Esophagus (tissue), 2 donors: ENCODE measurements around the gene RYR1. TPM values are rescaled to one million over a fixed set of nuclear protein-coding genes. Genes with fewer than 3 reads are reported as not detected.

Experiments
- H3K27ac ChIP-seq, 2 donors: one replicate each; pipeline ENCODE4 v1.5.1; 2013; ENCODE audit warnings: low read depth in 2 of 2, mild to moderate bottlenecking in 2 of 2, inconsistent platforms in 1 of 2, low read length in 1 of 2, moderate library complexity in 1 of 2
- H3K27me3 ChIP-seq, 2 donors: one replicate each; pipeline ENCODE4 v1.6.1; 2013; ENCODE audit warnings: low read length in 2 of 2, control low read depth in 1 of 2, mild to moderate bottlenecking in 1 of 2; ENCODE audit not compliant: insufficient read depth in 2 of 2, control insufficient read depth in 1 of 2
- H3K36me3 ChIP-seq, 2 donors: one replicate each; pipeline ENCODE4 v1.6.1; 2013; ENCODE audit warnings: low read length in 1 of 2; ENCODE audit not compliant: control insufficient read depth in 2 of 2, insufficient read depth in 2 of 2
- H3K4me1 ChIP-seq, 2 donors: one replicate each; pipeline ENCODE4 v1.6.1; 2013; ENCODE audit warnings: low read length in 1 of 2; ENCODE audit not compliant: control insufficient read depth in 2 of 2, insufficient read depth in 2 of 2
- H3K4me3 ChIP-seq, 2 donors: one replicate each; pipeline ENCODE4 v1.5.1; 2013; ENCODE audit warnings: low read length in 2 of 2, mild to moderate bottlenecking in 2 of 2, low read depth in 1 of 2, moderate library complexity in 1 of 2
- H3K9me3 ChIP-seq, 2 donors: one replicate each; pipeline ENCODE4 v1.6.1; 2013; ENCODE audit warnings: mild to moderate bottlenecking in 2 of 2, low read depth in 1 of 2, low read length in 1 of 2, moderate library complexity in 1 of 2; ENCODE audit not compliant: control insufficient read depth in 2 of 2, insufficient read depth in 1 of 2
- WGBS, 2 donors: extraction: QIAGEN DNeasy Blood & Tissue Kit; methylation state at CpG; one replicate each; pipeline ENCODE4 v1.1.7; 2013; 5-methylcytosine and 5-hydroxymethylcytosine counted together
- polyA plus RNA-seq, 2 donors: library from polyadenylated mRNA; stranded (reverse); fragments of 200-250 nt; gene quantifications; one replicate each; pipeline ENCODE4 v1.2.3, GENCODE V29; 2013
- donor health status: healthy with polysubstance abuse.
- donor health status: Bipolar disorder and iron deficiency.

The RYR1 gene
- polyA plus RNA-seq, 2 donors: 8.0 to 8.7 TPM

GRCh38 chr19:38524994-38525634 lies 91.6 kb downstream of the RYR1 start:
- WGBS, 2 donors: 94 to 95% methylated on average over 18 to 22 of the region's 22 CpGs
- Histone ChIP-seq H3K27ac (no peak overlapping the region), H3K4me1 (no peaks in the 10 kb centered on the region), H3K4me3 (no peak overlapping the region), H3K27me3 (no peaks in the 10 kb centered on the region), H3K36me3 (no peaks in the 10 kb centered on the region), H3K9me3 (no peaks in the 10 kb centered on the region)

GRCh38 chr19:38526430-38526829 lies 92.9 kb downstream of the RYR1 start:
- no peak overlapping the region for H3K4me3 ChIP-seq
- H3K9me3 ChIP-seq: no peaks in the 10 kb centered on the region
- H3K27ac ChIP-seq: no peak overlapping the region
- H3K36me3 ChIP-seq: no peaks in the 10 kb centered on the region
- 88 to 90% methylated on average over 7 of the region's 7 CpGs for WGBS, 2 donors
- no peaks in the 10 kb centered on the region for H3K27me3 ChIP-seq
- H3K4me1 ChIP-seq: no peaks in the 10 kb centered on the region

GRCh38 chr19:38527466-38528136 lies 94.1 kb downstream of the RYR1 start:
- Histone ChIP-seq H3K36me3 (no peaks in the 10 kb centered on the region), H3K4me3 (no peak overlapping the region), H3K27me3 (no peaks in the 10 kb centered on the region), H3K27ac (no peak overlapping the region), H3K9me3 (no peaks in the 10 kb centered on the region), H3K4me1 (no peaks in the 10 kb centered on the region)
- WGBS, 2 donors: 65 to 68% methylated on average over 32 of the region's 32 CpGs

DNA sequence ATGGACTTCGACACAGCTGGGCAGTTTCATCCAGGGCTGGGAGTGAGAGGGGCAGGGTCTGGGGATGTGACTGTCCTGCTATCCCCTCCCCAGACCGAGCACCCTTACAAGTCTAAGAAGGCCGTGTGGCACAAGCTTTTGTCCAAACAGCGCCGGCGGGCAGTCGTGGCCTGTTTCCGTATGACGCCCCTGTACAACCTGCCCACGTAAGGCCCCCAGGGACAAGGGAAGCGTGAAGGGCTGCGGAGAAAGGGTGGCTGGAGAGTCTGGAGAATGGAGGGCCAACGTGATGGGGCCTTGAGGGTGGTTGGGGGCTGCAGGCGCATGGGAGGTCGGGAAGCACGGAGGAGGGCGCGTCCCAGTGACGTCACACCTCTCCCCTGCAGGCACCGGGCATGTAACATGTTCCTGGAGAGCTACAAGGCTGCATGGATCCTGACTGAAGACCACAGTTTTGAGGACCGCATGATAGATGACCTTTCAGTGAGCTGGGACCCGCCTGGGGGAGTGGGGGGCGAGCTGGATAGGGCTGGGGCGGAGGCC lies 94.8 kb downstream of the RYR1 start:
- no peak overlapping the region for H3K4me3 ChIP-seq
- 74 to 76% methylated on average over 24 of the region's 24 CpGs for WGBS, 2 donors
- no peaks in the 10 kb centered on the region for H3K9me3 ChIP-seq
- no peaks in the 10 kb centered on the region for H3K4me1 ChIP-seq
- H3K27me3 ChIP-seq: no peaks in the 10 kb centered on the region
- no peaks in the 10 kb centered on the region for H3K36me3 ChIP-seq
- H3K27ac ChIP-seq: no peak overlapping the region

GRCh38 chr19:38528931-38529330 lies 95.4 kb downstream of the RYR1 start:
- no peaks in the 10 kb centered on the region for H3K27me3 ChIP-seq
- no peaks in the 10 kb centered on the region for H3K9me3 ChIP-seq
- H3K27ac ChIP-seq: no peak overlapping the region
- no peaks in the 10 kb centered on the region for H3K4me1 ChIP-seq
- H3K36me3 ChIP-seq: no peaks in the 10 kb centered on the region
- no peak overlapping the region for H3K4me3 ChIP-seq
- WGBS, 2 donors: 84 to 88% methylated on average over 5 to 6 of the region's 6 CpGs

DNA sequence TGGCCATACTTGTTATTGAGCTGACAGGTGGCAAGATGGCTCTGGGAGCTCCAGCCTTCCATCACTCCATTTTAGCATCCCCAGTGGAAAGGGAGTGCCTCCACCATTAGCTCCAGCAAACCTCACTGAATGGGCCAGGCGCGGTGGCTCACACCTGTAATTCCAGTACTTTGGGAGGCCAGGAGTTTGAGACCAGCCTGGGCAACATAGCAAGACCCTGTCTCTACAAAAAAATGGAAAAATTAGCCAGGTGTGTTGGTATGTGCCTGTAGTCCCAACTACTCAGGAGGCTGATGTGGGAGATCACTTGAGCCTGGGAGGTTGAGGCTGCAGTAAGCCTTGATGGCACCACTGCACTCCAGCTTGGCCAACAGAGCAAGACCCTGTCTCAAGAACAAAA lies 98.0 kb downstream of the RYR1 start:
- peaks cover 0 to 11% of the 10 kb centered on the region in 2 donors for H3K9me3 ChIP-seq
- H3K4me3 ChIP-seq: no peak overlapping the region
- no peaks in the 10 kb centered on the region for H3K4me1 ChIP-seq
- H3K36me3 ChIP-seq: no peaks in the 10 kb centered on the region
- no peak overlapping the region for H3K27ac ChIP-seq
- H3K27me3 ChIP-seq: no peaks in the 10 kb centered on the region
- 98% methylated on average over 2 of the region's 2 CpGs for whole genome bisulfite sequencing, 2 donors

- H3K27ac ChIP-seq: no peak overlapping the region
- H3K36me3 ChIP-seq: no peaks in the 10 kb centered on the region
- H3K4me1 ChIP-seq: no peaks in the 10 kb centered on the region
- H3K9me3 ChIP-seq: peaks cover 0 to 11% of the 10 kb centered on the region in 2 donors
- H3K27me3 ChIP-seq: no peaks in the 10 kb centered on the region
- no peak overlapping the region for H3K4me3 ChIP-seq
- 72 to 80% methylated on average over 3 of the region's 3 CpGs for WGBS, 2 donors
Observed at GRCh38 chr19:38532939-38533338, 99.4 kb downstream of the RYR1 start.

GRCh38 chr19:38534574-38534973 lies 101.1 kb downstream of the RYR1 start:
- Histone ChIP-seq H3K27me3 (no peaks in the 10 kb centered on the region), H3K27ac (no peak overlapping the region), H3K36me3 (no peaks in the 10 kb centered on the region), H3K4me3 (no peak overlapping the region), H3K9me3 (peaks cover 0 to 11% of the 10 kb centered on the region in 2 donors), H3K4me1 (no peaks in the 10 kb centered on the region)
- WGBS, 2 donors: 95 to 96% methylated on average over 4 to 8 of the region's 8 CpGs

- H3K4me3 ChIP-seq: no peak overlapping the region
- H3K9me3 ChIP-seq: peaks cover 0 to 11% of the 10 kb centered on the region in 2 donors
- no peaks in the 10 kb centered on the region for H3K4me1 ChIP-seq
- no peaks in the 10 kb centered on the region for H3K36me3 ChIP-seq
- H3K27ac ChIP-seq: no peak overlapping the region
- no peaks in the 10 kb centered on the region for H3K27me3 ChIP-seq
- 83 to 85% methylated on average over 3 of the region's 3 CpGs for WGBS, 2 donors
Observed at GRCh38 chr19:38535212-38535611, 101.7 kb downstream of the RYR1 start.
